ENCODE data around the gene MIGA1.

Gene MIGA1

DNA sequence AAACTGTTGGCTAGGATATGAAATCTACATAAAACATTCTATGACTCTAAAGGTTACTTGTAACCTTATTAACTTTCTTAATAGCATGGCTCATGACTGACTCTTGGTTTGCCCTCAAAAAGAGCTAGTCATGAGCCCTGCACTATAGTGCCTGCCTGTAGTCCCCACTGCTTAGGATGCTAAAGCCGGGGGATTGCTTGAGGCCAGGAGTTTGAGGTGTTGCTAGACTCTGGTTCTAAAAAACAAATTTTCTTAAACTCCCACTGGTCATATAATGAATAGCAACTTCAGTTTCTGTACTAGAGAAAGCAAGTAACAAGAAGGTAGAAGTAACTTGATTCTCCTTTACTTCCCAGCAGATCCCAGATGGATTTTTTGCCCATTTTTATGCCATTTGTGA, 93.2 kb downstream of the MIGA1 start:
- no peaks in the 10 kb centered on the region for H3K27me3 ChIP-seq (ENCODE audit: insufficient read depth, poor library complexity, severe bottlenecking)
- no peak for DNase-seq (ENCODE audit: low read depth in 1 of 2, low spot score in 1 of 2)
- no peak for TF ChIP-seq CTCF (IDR thresholded peaks at IDR 0.05; ENCODE audit: insufficient read depth, low read length)
- TF ChIP-seq GABPA (IDR thresholded peaks at IDR 0.05; ENCODE audit: low read depth): no peak
- TF ChIP-seq SPI1 (IDR thresholded peaks at IDR 0.05; ENCODE audit: borderline replicate concordance, low read depth): no peak
- TF ChIP-seq, protein P1, sequence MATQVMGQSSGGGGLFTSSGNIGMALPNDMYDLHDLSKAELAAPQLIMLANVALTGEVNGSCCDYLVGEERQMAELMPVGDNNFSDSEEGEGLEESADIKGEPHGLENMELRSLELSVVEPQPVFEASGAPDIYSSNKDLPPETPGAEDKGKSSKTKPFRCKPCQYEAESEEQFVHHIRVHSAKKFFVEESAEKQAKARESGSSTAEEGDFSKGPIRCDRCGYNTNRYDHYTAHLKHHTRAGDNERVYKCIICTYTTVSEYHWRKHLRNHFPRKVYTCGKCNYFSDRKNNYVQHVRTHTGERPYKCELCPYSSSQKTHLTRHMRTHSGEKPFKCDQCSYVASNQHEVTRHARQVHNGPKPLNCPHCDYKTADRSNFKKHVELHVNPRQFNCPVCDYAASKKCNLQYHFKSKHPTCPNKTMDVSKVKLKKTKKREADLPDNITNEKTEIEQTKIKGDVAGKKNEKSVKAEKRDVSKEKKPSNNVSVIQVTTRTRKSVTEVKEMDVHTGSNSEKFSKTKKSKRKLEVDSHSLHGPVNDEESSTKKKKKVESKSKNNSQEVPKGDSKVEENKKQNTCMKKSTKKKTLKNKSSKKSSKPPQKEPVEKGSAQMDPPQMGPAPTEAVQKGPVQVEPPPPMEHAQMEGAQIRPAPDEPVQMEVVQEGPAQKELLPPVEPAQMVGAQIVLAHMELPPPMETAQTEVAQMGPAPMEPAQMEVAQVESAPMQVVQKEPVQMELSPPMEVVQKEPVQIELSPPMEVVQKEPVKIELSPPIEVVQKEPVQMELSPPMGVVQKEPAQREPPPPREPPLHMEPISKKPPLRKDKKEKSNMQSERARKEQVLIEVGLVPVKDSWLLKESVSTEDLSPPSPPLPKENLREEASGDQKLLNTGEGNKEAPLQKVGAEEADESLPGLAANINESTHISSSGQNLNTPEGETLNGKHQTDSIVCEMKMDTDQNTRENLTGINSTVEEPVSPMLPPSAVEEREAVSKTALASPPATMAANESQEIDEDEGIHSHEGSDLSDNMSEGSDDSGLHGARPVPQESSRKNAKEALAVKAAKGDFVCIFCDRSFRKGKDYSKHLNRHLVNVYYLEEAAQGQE (IDR thresholded peaks at IDR 0.05; ENCODE audit: insufficient replicate concordance, low read depth): no peak
- no peak for TF ChIP-seq POLR2AphosphoS5 (IDR thresholded peaks at IDR 0.05; ENCODE audit: low read depth)
- H3K27ac ChIP-seq (replicated peaks): no peak overlapping the region
- no peak overlapping the region for H3K4me3 ChIP-seq (replicated peaks; ENCODE audit: insufficient read depth, low read length)

GRCh38 chr1:77873461-77873860, 94.0 kb downstream of the MIGA1 start:
- no peak for TF ChIP-seq POLR2AphosphoS5 (IDR thresholded peaks at IDR 0.05; ENCODE audit: low read depth)
- no peak for TF ChIP-seq CTCF (IDR thresholded peaks at IDR 0.05; ENCODE audit: insufficient read depth, low read length)
- TF ChIP-seq, protein P1 (IDR thresholded peaks at IDR 0.05; ENCODE audit: insufficient replicate concordance, low read depth): no peak
- TF ChIP-seq GABPA (IDR thresholded peaks at IDR 0.05; ENCODE audit: low read depth): no peak
- TF ChIP-seq SPI1 (IDR thresholded peaks at IDR 0.05; ENCODE audit: borderline replicate concordance, low read depth): no peak
- DNase-seq (ENCODE audit: low read depth in 1 of 2, low spot score in 1 of 2): no peak
- Histone ChIP-seq H3K4me3 (replicated peaks; ENCODE audit: insufficient read depth, low read length) (no peak overlapping the region), H3K27ac (replicated peaks) (no peak overlapping the region), H3K27me3 (ENCODE audit: insufficient read depth, poor library complexity, severe bottlenecking) (no peaks in the 10 kb centered on the region)

DNA sequence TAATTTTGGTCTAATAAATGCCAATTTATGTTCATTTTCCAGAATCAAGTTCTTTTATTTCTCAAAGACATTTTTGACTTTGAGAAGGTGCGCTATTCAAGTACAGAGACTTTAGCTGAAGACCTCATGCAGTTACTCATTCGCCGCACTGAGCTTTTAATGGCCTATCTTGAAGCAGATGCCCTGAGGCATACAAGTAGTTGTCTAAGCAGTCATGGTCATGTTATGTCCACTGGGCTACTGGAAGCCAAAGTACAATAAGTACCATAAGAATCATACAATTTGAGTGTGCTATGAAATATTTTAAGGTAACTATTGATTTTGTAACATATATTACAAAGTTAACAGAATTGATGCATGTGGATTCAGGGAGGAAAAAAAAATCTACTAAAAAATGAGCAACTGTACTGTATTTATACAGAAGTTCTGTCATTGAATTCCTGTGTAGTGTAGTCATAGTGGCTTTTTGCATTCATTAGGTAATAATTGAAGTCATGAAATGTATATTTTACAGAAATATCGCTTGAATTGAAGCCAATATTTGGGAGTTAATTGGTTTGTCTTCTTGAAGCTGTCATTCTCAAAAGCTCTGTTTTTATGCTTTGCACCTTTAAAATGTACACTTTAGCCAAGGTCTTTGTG, 95.5 kb downstream of the MIGA1 start:
- Histone ChIP-seq H3K4me3 (replicated peaks; ENCODE audit: insufficient read depth, low read length) (no peak overlapping the region), H3K27ac (replicated peaks) (no peak overlapping the region), H3K27me3 (ENCODE audit: insufficient read depth, poor library complexity, severe bottlenecking) (no peaks in the 10 kb centered on the region)
- no peak for DNase-seq (ENCODE audit: low read depth in 1 of 2, low spot score in 1 of 2)
- TF ChIP-seq SPI1 (IDR thresholded peaks at IDR 0.05; ENCODE audit: borderline replicate concordance, low read depth) (no peak), POLR2AphosphoS5 (IDR thresholded peaks at IDR 0.05; ENCODE audit: low read depth) (no peak), CTCF (IDR thresholded peaks at IDR 0.05; ENCODE audit: insufficient read depth, low read length) (no peak), GABPA (IDR thresholded peaks at IDR 0.05; ENCODE audit: low read depth) (no peak)
- TF ChIP-seq, protein P1 (IDR thresholded peaks at IDR 0.05; ENCODE audit: insufficient replicate concordance, low read depth): no peak
